ENCODE data around the gene PRKCQ.

Gene PRKCQ

DNA sequence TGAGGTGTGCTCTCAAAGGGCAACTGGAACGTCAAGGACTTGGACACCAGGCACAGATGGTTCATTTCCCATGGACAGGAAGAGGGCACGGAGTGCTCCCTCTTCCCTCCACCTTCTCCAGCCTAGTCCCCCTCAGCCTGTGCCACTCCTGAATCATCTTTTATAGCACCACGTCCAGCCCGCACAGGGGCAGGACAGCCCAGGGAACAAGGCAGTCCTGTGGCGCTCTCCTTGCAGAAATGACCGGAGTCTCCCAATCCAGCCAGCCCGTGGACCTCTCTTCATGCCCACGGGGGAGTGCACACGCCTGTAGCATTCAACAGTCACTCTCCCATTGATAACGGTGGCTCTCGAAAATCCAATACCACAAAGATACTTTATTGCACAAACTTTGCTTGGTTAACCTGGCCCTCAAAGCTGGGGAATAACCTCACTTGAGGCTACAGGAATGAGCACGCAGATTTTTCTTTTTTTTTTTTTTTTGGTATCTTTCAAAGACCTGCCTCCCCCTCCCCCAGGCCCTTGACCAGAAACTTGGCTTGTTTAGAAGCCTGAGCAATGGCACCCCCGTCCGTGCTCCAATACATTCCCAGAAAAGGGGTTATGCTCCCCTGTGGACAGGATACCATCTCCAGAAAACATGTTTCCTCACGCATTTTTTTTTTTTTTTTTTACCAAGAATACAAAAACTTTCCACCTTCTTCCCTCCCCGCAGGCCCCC, 733 bp downstream of the PRKCQ start:
- peaks cover 10% of the 10 kb centered on the region for H3K36me3 ChIP-seq (ENCODE audit: insufficient read depth, low read length)
- peak overlapping the region; percentile 78 for H2AFZ ChIP-seq (ENCODE audit: low read depth, low read length)
- H3K9ac ChIP-seq (ENCODE audit: low read depth, low read length), result peak overlapping the region; percentile 93
- peaks cover 78% of the 10 kb centered on the region for H3K4me1 ChIP-seq (ENCODE audit: insufficient read depth, low read length)
- H3K27ac ChIP-seq (ENCODE audit: low read length), result peak overlapping the region; percentile 74
- DNase-seq, result no peak
- no peaks in the 10 kb centered on the region for H3K9me3 ChIP-seq (ENCODE audit: insufficient read depth, low read length, severe bottlenecking)
- H3K4me3 ChIP-seq (ENCODE audit: low read depth in 1 of 2, low read length in 2 of 2), result peak overlapping the region; percentile 64 to 79
- peaks cover 70% of the 10 kb centered on the region for H3K79me2 ChIP-seq (ENCODE audit: insufficient read depth, low read length)
- peak overlapping the region; percentile 94 for H3K4me2 ChIP-seq (ENCODE audit: insufficient read depth, low read length)
- ATAC-seq (ENCODE audit: insufficient read depth, low read depth), result no peak
- H4K20me1 ChIP-seq (ENCODE audit: insufficient read depth, low read length), result peaks cover 10% of the 10 kb centered on the region
- TF ChIP-seq, protein P1, sequence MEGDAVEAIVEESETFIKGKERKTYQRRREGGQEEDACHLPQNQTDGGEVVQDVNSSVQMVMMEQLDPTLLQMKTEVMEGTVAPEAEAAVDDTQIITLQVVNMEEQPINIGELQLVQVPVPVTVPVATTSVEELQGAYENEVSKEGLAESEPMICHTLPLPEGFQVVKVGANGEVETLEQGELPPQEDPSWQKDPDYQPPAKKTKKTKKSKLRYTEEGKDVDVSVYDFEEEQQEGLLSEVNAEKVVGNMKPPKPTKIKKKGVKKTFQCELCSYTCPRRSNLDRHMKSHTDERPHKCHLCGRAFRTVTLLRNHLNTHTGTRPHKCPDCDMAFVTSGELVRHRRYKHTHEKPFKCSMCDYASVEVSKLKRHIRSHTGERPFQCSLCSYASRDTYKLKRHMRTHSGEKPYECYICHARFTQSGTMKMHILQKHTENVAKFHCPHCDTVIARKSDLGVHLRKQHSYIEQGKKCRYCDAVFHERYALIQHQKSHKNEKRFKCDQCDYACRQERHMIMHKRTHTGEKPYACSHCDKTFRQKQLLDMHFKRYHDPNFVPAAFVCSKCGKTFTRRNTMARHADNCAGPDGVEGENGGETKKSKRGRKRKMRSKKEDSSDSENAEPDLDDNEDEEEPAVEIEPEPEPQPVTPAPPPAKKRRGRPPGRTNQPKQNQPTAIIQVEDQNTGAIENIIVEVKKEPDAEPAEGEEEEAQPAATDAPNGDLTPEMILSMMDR (IDR thresholded peaks at IDR 0.05; ENCODE audit: borderline replicate concordance, extremely low read depth, low read length, poor library complexity, severe bottlenecking), result no peak
- no peak for TF ChIP-seq EZH2 (IDR thresholded peaks at IDR 0.05; ENCODE audit: borderline replicate concordance, low read depth, low read length, severe bottlenecking)
- H3K27me3 ChIP-seq (ENCODE audit: insufficient read depth, low read length, poor library complexity), result no peaks in the 10 kb centered on the region

DNA sequence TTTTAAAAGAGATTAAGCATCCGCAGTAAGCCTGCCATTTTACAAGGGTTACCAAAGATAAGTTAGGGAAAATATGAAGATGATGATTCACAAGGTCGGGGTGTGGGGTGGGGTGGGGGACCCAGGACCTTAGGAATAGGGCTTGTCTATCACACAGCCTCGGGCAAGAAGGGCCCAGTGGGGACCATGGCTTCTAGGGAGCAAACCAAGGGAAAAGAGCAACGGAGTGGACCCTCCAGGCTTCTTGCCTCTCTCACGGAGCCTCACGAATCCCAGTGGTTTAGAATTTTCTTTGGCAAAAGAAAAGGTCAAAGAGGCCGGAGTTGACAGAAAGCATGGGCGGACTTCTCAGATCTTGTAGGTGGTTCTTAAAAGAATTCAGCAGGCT, 1.3 kb downstream of the PRKCQ start:
- H3K4me1 ChIP-seq (ENCODE audit: insufficient read depth, low read length), result peaks cover 75% of the 10 kb centered on the region
- H3K4me2 ChIP-seq (ENCODE audit: insufficient read depth, low read length), result peak overlapping the region; percentile 94
- no peaks in the 10 kb centered on the region for H3K27me3 ChIP-seq (ENCODE audit: insufficient read depth, low read length, poor library complexity)
- TF ChIP-seq, protein P1 (IDR thresholded peaks at IDR 0.05; ENCODE audit: borderline replicate concordance, extremely low read depth, low read length, poor library complexity, severe bottlenecking), result no peak
- TF ChIP-seq EZH2 (IDR thresholded peaks at IDR 0.05; ENCODE audit: borderline replicate concordance, low read depth, low read length, severe bottlenecking), result no peak
- H3K4me3 ChIP-seq (ENCODE audit: low read depth in 1 of 2, low read length in 2 of 2), result peak overlapping the region; percentile 64 to 79; a peak in 3 of 4 replicates
- H3K9me3 ChIP-seq (ENCODE audit: insufficient read depth, low read length, severe bottlenecking), result no peaks in the 10 kb centered on the region
- H4K20me1 ChIP-seq (ENCODE audit: insufficient read depth, low read length), result peaks cover 15% of the 10 kb centered on the region
- DNase-seq (no peak), ATAC-seq (ENCODE audit: insufficient read depth, low read depth) (no peak)
- peaks cover 6% of the 10 kb centered on the region for H3K36me3 ChIP-seq (ENCODE audit: insufficient read depth, low read length)
- peak overlapping the region; percentile 74 for H3K27ac ChIP-seq (ENCODE audit: low read length)
- peaks cover 75% of the 10 kb centered on the region for H3K79me2 ChIP-seq (ENCODE audit: insufficient read depth, low read length)
- H2AFZ ChIP-seq (ENCODE audit: low read depth, low read length), result no peak overlapping the region
- peak overlapping the region; percentile 93 for H3K9ac ChIP-seq (ENCODE audit: low read depth, low read length)

DNA sequence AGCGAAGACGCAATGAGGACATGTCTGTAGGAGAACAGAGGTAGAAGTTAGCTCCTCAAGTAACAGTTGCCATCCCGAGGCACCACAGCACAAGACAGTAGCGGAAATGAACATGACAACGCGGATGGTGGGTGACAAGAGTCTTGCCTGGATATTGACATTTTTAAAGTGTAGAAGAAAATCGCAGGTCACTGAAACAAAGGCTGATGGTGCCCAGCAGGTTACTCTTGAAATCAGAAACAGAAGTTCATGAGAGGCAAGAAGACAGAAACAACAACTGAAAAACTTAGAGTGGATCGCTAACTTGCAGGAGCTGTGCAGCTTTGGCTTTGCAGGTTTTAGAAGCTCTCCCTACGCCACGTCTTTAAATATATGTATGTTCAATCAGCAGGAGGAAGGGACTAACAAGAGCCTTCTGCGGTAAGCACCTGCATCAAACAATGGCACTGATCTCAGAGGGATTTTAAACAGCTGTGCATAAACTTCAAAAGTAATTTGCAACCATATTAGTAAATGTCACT, 1.8 kb downstream of the PRKCQ start:
- peak; percentile 66 for ATAC-seq (ENCODE audit: insufficient read depth, low read depth)
- peak overlapping the region; percentile 74 for H3K27ac ChIP-seq (ENCODE audit: low read length)
- TF ChIP-seq, protein P1 (IDR thresholded peaks at IDR 0.05; ENCODE audit: borderline replicate concordance, extremely low read depth, low read length, poor library complexity, severe bottlenecking), result no peak
- no peak for TF ChIP-seq EZH2 (IDR thresholded peaks at IDR 0.05; ENCODE audit: borderline replicate concordance, low read depth, low read length, severe bottlenecking)
- peaks cover 70% of the 10 kb centered on the region for H3K4me1 ChIP-seq (ENCODE audit: insufficient read depth, low read length)
- peaks cover 15% of the 10 kb centered on the region for H4K20me1 ChIP-seq (ENCODE audit: insufficient read depth, low read length)
- H3K9me3 ChIP-seq (ENCODE audit: insufficient read depth, low read length, severe bottlenecking), result no peaks in the 10 kb centered on the region
- H2AFZ ChIP-seq (ENCODE audit: low read depth, low read length), result no peak overlapping the region
- peak overlapping the region; percentile 93 for H3K9ac ChIP-seq (ENCODE audit: low read depth, low read length)
- peak; percentile 69 for DNase-seq
- H3K36me3 ChIP-seq (ENCODE audit: insufficient read depth, low read length), result peaks cover 1% of the 10 kb centered on the region
- no peaks in the 10 kb centered on the region for H3K27me3 ChIP-seq (ENCODE audit: insufficient read depth, low read length, poor library complexity)
- H3K4me3 ChIP-seq (ENCODE audit: low read depth in 1 of 2, low read length in 2 of 2), result peak overlapping the region; percentile 64 to 79; a peak in 3 of 4 replicates
- peak overlapping the region; percentile 94 for H3K4me2 ChIP-seq (ENCODE audit: insufficient read depth, low read length)
- peaks cover 80% of the 10 kb centered on the region for H3K79me2 ChIP-seq (ENCODE audit: insufficient read depth, low read length)
